Mucosa of descending colon (tissue), 3 donors: ENCODE results near the gene ARHGAP18. TPM values are rescaled to one million over a fixed set of nuclear protein-coding genes. Genes with fewer than 3 reads are reported as not detected.

Experiments used
- ATAC-seq: fragments of 200-7000 bp; cut with Tn5 transposase; one replicate; pipeline ENCODE4 v1.9.1; 2020; ENCODE audit warnings: mild to moderate bottlenecking, moderate library complexity
- DNase-seq, 3 donors: peaks; one replicate each; pipeline ENCODE4 v3.0.0-alpha.2; 2020
- H3K36me3 ChIP-seq: fragments of 200-600 bp; one replicate; pipeline ENCODE4 v1.8.0; 2021; ENCODE audit warnings: low read depth, mild to moderate bottlenecking
- H3K4me1 ChIP-seq: fragments of 200-600 bp; one replicate; pipeline ENCODE4 v1.8.0; 2021; ENCODE audit warnings: low read depth, mild to moderate bottlenecking
- H3K4me3 ChIP-seq: fragments of 200-600 bp; one replicate; pipeline ENCODE4 v1.8.0; 2021; ENCODE audit warnings: mild to moderate bottlenecking
- H3K9me3 ChIP-seq: fragments of 200-600 bp; one replicate; pipeline ENCODE4 v1.8.0; 2021; ENCODE audit warnings: mild to moderate bottlenecking
- intact Hi-C, 2 donors: fragments of 100-400 bp; cut with DNase I in 1 of 2; cut with micrococcal nuclease in 1 of 2; formaldehyde crosslinking; loops; one replicate each; pipeline versions ENCODE4 v1.11.0 to v1.11.1; 2022; cut with DNase I, micrococcal nuclease
- total RNA-seq, 3 donors: library from RNA; stranded (reverse); fragmentation: NEBNext Ultra II Directional in 2 of 3; extraction: Animal tissue kit (Norgen Biotek cat#: 25700) in 2 of 3; gene quantifications; one replicate each; pipeline versions ENCODE4 v1.2.1 to v1.2.4, GENCODE V29; 2021 to 2023
- TF ChIP-seq, protein P1 (sequence below): fragments of 200-600 bp; IDR thresholded peaks from one replicate; pipeline ENCODE4 v1.8.0; 2022; ENCODE audit warnings: antibody characterized with exemption, mild to moderate bottlenecking
- donor health status: DM: no; HTN: no; CAD: no; lungs with moderate emphysema.
- donor health status: DM: no; HTN: no; CAD: no.
- donor health status: DM: no; HTN: yes; CAD: no.

Gene ARHGAP18
- total RNA-seq, 3 donors from 2014 or later = 17.6 to 24.3 (median 20.1) TPM

- H3K9me3 ChIP-seq = no peaks in the 10 kb centered on the region
- no peaks in the 10 kb centered on the region for H3K4me1 ChIP-seq
- H3K4me3 ChIP-seq = no peak overlapping the region
- TF ChIP-seq, protein P1, sequence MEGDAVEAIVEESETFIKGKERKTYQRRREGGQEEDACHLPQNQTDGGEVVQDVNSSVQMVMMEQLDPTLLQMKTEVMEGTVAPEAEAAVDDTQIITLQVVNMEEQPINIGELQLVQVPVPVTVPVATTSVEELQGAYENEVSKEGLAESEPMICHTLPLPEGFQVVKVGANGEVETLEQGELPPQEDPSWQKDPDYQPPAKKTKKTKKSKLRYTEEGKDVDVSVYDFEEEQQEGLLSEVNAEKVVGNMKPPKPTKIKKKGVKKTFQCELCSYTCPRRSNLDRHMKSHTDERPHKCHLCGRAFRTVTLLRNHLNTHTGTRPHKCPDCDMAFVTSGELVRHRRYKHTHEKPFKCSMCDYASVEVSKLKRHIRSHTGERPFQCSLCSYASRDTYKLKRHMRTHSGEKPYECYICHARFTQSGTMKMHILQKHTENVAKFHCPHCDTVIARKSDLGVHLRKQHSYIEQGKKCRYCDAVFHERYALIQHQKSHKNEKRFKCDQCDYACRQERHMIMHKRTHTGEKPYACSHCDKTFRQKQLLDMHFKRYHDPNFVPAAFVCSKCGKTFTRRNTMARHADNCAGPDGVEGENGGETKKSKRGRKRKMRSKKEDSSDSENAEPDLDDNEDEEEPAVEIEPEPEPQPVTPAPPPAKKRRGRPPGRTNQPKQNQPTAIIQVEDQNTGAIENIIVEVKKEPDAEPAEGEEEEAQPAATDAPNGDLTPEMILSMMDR = no peak
- ATAC-seq (no peak), DNase-seq (no peak)
- H3K36me3 ChIP-seq = no peaks in the 10 kb centered on the region
- intact Hi-C loops = loop anchor here in 1 of 2 donors (10.0 kb wide), 1 partner anchor 132 kb away; no protein-coding TSS in a partner anchor
Observed at GRCh38 chr6:129592516-129593232, 117.3 kb downstream of the ARHGAP18 start.

DNA sequence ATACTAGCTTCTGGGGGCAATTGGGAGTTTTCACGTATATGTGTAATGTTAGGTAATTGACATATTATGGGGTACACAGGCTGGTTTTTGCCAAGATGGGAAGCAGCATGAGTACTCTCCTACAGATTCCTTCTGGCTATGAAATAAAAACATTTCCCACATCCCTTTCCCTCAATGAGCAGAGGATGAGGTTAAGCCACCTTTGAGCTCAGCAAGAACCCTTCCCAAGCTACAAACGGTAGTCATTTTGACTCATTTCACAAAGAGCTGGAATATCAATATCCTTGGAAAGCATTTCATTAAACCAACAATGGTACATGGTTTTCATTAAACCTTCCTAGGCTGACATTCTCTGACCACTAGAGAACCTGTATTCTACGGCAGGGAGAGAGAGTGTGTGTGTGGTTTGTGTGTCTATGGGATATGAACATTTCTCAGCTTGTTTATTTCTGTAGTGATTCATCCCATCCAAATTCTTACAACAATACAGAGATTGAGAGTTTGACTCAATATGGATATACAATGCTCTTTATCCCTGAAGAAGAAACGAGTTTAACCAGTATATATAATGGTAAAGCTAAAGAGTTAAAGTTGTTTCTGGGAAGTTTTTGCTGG lies 119.5 kb downstream of the ARHGAP18 start:
- no peaks in the 10 kb centered on the region for H3K9me3 ChIP-seq
- no peaks in the 10 kb centered on the region for H3K4me1 ChIP-seq
- TF ChIP-seq, protein P1 = no peak
- no peak for ATAC-seq
- H3K4me3 ChIP-seq = no peak overlapping the region
- intact Hi-C loops = loop anchor here in 1 of 2 donors (10.0 kb wide), 1 partner anchor 134 kb away; no protein-coding TSS in a partner anchor
- H3K36me3 ChIP-seq = no peaks in the 10 kb centered on the region
- DNase-seq = no peak

DNA sequence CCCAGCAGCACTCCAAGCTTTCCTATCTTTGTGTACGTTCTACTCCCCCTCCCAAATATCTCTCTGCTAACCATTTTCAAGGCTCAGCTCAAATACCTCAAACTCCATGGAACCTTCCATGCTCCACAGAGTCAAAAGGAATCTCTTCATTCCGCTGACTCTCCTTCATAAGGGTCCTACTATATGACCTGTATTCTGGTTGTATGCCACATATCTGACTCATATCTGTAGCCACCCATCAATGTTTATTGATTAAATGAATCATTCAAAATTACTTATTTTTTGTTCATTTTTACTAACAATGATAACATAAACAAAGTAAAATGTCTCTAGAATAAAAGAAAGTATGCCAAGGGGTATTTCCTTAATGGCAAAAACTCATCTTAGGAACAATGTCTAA lies 123.2 kb downstream of the ARHGAP18 start:
- Histone ChIP-seq H3K4me3 (no peak overlapping the region), H3K9me3 (no peaks in the 10 kb centered on the region), H3K4me1 (no peaks in the 10 kb centered on the region), H3K36me3 (no peaks in the 10 kb centered on the region)
- DNase-seq = no peak
- ATAC-seq = no peak
- intact Hi-C loops = no loop called here
- TF ChIP-seq, protein P1 = no peak

- ATAC-seq (no peak), DNase-seq (no peak)
- TF ChIP-seq, protein P1 = no peak
- H3K9me3 ChIP-seq = no peaks in the 10 kb centered on the region
- H3K4me1 ChIP-seq = no peaks in the 10 kb centered on the region
- no peaks in the 10 kb centered on the region for H3K36me3 ChIP-seq
- intact Hi-C loops = no loop called here
- H3K4me3 ChIP-seq = no peak overlapping the region
Observed at GRCh38 chr6:129583866-129584265, 126.1 kb downstream of the ARHGAP18 start.

GRCh38 chr6:129578315-129578714 lies 131.7 kb downstream of the ARHGAP18 start:
- H3K36me3 ChIP-seq = no peaks in the 10 kb centered on the region
- no peak overlapping the region for H3K4me3 ChIP-seq
- TF ChIP-seq, protein P1 = no peak
- ATAC-seq (no peak), DNase-seq (no peak)
- no peaks in the 10 kb centered on the region for H3K9me3 ChIP-seq
- no peaks in the 10 kb centered on the region for H3K4me1 ChIP-seq
- intact Hi-C loops = no loop called here
